PC-9 (cell line): Measurements from ENCODE around the gene SCN1A.

Source experiments
- CTCF ChIP-seq: fragments of 200-600 bp; sonication (generic); conservative IDR thresholded peaks from 2 replicates; pipeline ENCODE4 v1.6.1; 2017; ENCODE audit warnings: mixed run types, antibody characterized with exemption, mild to moderate bottlenecking, moderate library complexity
- EZH2 ChIP-seq: fragments of 200-600 bp; sonication (generic); IDR thresholded peaks from 2 replicates; pipeline ENCODE4 v1.8.0; 2017; ENCODE audit warnings: antibody characterized with exemption, low read depth

- TF ChIP-seq CTCF (no peak), EZH2 (no peak)
Measured at GRCh38 chr2:166094325-166094724, 33.5 kb downstream of the SCN1A start.
